DND-41 (cell line): ENCODE measurements around the gene TMEM106B.

Experiments used
- CTCF ChIP-seq: IDR thresholded peaks from 2 replicates; pipeline ENCODE4 v1.5.1; 2012; ENCODE audit warnings: borderline replicate concordance, low read length, moderate library complexity, mild to moderate bottlenecking; ENCODE audit not compliant: poor library complexity, severe bottlenecking; ENCODE audit errors: extremely low read depth
- EZH2 ChIP-seq: IDR thresholded peaks from 3 replicates; pipeline ENCODE4 v1.6.1; 2012; ENCODE audit warnings: borderline replicate concordance, low read depth, mild to moderate bottlenecking, moderate library complexity, low read length, inconsistent platforms; ENCODE audit not compliant: severe bottlenecking

- no peak for TF ChIP-seq CTCF
- no peak for TF ChIP-seq EZH2
These were observed 9.4 kb downstream of the TMEM106B start for GRCh38 chr7:12220389-12221046.
